Stomach smooth muscle (tissue), 2 donors: Measurements from ENCODE around the gene CSHL1.
A peak's percentile ranks its signal among the peaks of the same experiment; 100 is the strongest.

Experiments used
- H3K27ac ChIP-seq: one replicate; pipeline ENCODE4 v1.7.0; 2013; ENCODE audit warnings: mild to moderate bottlenecking, low read length, inconsistent platforms
- H3K27me3 ChIP-seq, 2 donors: one replicate each; pipeline ENCODE4 v1.7.0; 2013; ENCODE audit warnings: low read length in 2 of 2; ENCODE audit not compliant: insufficient read depth in 2 of 2, control insufficient read depth in 1 of 2
- H3K36me3 ChIP-seq, 2 donors: one replicate each; pipeline ENCODE4 v1.7.0; 2013; ENCODE audit warnings: low read length in 2 of 2; ENCODE audit not compliant: control insufficient read depth in 2 of 2, insufficient read depth in 2 of 2
- H3K4me1 ChIP-seq: one replicate; pipeline ENCODE4 v1.7.0; 2013; ENCODE audit warnings: low read length; ENCODE audit not compliant: control insufficient read depth, insufficient read depth
- H3K4me3 ChIP-seq, 2 donors: one replicate each; pipeline ENCODE4 v1.7.0; 2013; ENCODE audit warnings: low read length in 2 of 2
- H3K9ac ChIP-seq, 2 donors: one replicate each; pipeline ENCODE4 v1.7.0; 2013; ENCODE audit warnings: low read length in 2 of 2, mild to moderate bottlenecking in 1 of 2
- H3K9me3 ChIP-seq, 2 donors: one replicate each; pipeline ENCODE4 v1.7.0; 2013; ENCODE audit warnings: low read length in 2 of 2; ENCODE audit not compliant: control insufficient read depth in 2 of 2
- donor health status: healthy.
- donor health status: Pancreatic carcinoma.

The CSHL1 gene

GRCh38 chr17:63939401-63939800, 28.3 kb upstream of the CSHL1 start:
- H3K36me3 ChIP-seq = no peaks in the 10 kb centered on the region
- H3K4me1 ChIP-seq = no peaks in the 10 kb centered on the region
- no peak overlapping the region for H3K4me3 ChIP-seq
- no peaks in the 10 kb centered on the region for H3K9me3 ChIP-seq
- H3K9ac ChIP-seq = no peak overlapping the region
- H3K27ac ChIP-seq = no peak overlapping the region
- no peaks in the 10 kb centered on the region for H3K27me3 ChIP-seq

DNA sequence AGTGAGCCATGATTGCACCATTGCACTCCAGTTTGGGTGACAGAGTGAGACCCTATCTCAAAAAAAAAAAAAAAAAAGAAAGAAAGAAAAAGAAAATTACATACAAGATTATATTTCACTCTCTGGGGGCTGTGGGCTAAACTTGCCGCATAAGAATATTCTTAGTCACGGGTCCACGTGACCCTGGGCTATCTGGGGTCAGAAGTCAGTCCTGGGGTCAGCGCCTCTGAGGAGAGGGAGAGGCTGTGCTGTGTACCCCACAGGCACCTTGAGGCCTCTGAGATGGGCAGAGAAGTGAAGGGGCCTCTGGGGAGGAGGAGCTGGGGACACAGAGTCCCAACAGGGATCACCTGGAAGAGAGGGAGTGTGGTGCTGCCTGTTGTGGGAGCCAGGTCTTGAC, 26.9 kb upstream of the CSHL1 start:
- H3K9ac ChIP-seq = no peak overlapping the region
- no peaks in the 10 kb centered on the region for H3K9me3 ChIP-seq
- no peak overlapping the region for H3K27ac ChIP-seq
- no peaks in the 10 kb centered on the region for H3K27me3 ChIP-seq
- H3K4me3 ChIP-seq = no peak overlapping the region
- no peaks in the 10 kb centered on the region for H3K36me3 ChIP-seq
- no peaks in the 10 kb centered on the region for H3K4me1 ChIP-seq

DNA sequence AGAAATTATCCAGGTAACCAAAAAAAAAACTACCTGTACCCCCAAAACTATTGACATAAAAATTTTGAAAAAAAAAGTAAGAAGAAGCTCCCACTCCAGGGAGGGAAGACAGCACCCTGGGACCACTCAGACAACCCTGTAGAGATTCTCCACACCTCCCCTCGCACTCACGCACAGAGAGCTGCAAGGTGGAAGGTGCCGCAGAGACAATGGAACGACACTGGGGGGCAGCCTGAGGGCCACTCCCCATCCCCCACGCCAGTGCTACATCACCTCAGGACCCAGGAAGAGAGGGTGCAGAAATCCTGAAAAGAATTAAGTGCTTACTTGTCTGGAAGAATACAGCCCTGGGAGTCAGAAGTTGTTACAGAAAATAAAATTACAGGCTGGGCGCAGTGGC, 26.3 kb upstream of the CSHL1 start:
- H3K4me3 ChIP-seq = no peak overlapping the region
- no peaks in the 10 kb centered on the region for H3K9me3 ChIP-seq
- H3K27ac ChIP-seq = no peak overlapping the region
- H3K27me3 ChIP-seq = no peaks in the 10 kb centered on the region
- no peak overlapping the region for H3K9ac ChIP-seq
- H3K36me3 ChIP-seq = no peaks in the 10 kb centered on the region
- H3K4me1 ChIP-seq = no peaks in the 10 kb centered on the region

- Histone ChIP-seq H3K36me3 (no peaks in the 10 kb centered on the region), H3K27ac (no peak overlapping the region), H3K9me3 (no peaks in the 10 kb centered on the region), H3K4me1 (peaks cover 3% of the 10 kb centered on the region), H3K27me3 (no peaks in the 10 kb centered on the region), H3K9ac (no peak overlapping the region), H3K4me3 (no peak overlapping the region)
Observed at GRCh38 chr17:63934183-63935112, 23.4 kb upstream of the CSHL1 start.

DNA sequence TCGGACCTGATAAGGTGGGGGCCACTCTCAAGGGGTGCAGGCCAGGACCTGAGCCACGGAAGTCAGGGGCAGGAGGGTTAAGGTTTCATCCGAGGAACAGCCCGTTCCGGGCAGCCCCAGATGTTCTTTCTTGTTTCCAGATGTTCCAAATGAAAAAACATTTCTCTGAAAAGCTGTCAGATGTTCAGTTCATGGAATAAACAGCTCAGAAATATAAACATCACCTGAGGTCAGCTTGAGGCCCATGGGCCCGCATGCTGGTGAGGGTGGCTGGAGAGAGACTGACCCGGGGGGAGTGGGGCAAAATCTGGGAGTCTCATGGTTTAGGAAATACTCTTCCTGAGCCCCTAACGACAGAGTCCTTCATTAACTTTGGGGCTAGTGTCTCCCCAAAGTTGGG, 22.5 kb upstream of the CSHL1 start:
- Histone ChIP-seq H3K4me3 (no peak overlapping the region), H3K27ac (no peak overlapping the region), H3K4me1 (peaks cover 3% of the 10 kb centered on the region), H3K27me3 (no peaks in the 10 kb centered on the region), H3K9ac (no peak overlapping the region), H3K9me3 (no peaks in the 10 kb centered on the region), H3K36me3 (no peaks in the 10 kb centered on the region)

DNA sequence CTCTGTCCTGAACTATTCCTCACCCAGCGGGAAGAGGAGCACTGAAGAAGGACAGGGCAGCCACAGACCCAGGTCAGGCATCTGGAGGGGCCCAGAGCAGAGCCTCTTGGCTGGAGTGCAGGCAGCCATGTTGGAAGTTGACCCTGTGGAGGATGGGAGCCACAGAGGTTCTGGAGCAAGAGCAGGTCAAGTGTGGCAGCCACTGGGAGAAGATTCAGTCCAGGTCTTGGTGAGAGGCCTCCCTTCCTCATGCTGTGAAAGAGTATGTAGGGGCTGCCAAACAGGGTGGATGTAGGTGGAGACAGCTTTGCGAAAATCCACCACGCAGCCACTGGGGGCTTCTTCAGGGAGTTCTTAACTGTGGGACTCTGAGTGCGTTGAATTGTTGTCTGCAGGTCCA, 21.7 kb upstream of the CSHL1 start:
- Histone ChIP-seq H3K4me3 (no peak overlapping the region), H3K27me3 (no peaks in the 10 kb centered on the region), H3K36me3 (no peaks in the 10 kb centered on the region), H3K9me3 (no peaks in the 10 kb centered on the region), H3K27ac (no peak overlapping the region), H3K4me1 (peaks cover 3% of the 10 kb centered on the region), H3K9ac (no peak overlapping the region)

- H3K27ac ChIP-seq = no peak within 1 kb of the TSS
- H3K4me1 ChIP-seq = peaks cover 3% of the 10 kb centered on the region
- peak within 1 kb of the TSS in 1 of 2 donors; percentile 3 for H3K4me3 ChIP-seq
- no peak within 1 kb of the TSS for H3K9ac ChIP-seq
- H3K36me3 ChIP-seq = no peaks in the 10 kb centered on the region
- H3K27me3 ChIP-seq = no peaks in the 10 kb centered on the region
- H3K9me3 ChIP-seq = no peaks in the 10 kb centered on the region
Observed at GRCh38 chr17:63931981-63932561, 21.0 kb upstream of the CSHL1 start, which contains the start of gene CD79B. Gene CD79B, minus strand, starts transcription at chr17:63932331. Its CDS starts 70 bp downstream, at chr17:63932261.

GRCh38 chr17:63930951-63931575, 20.0 kb upstream of the CSHL1 start:
- Histone ChIP-seq H3K4me1 (peaks cover 3% of the 10 kb centered on the region), H3K9ac (no peak overlapping the region), H3K9me3 (no peaks in the 10 kb centered on the region), H3K36me3 (no peaks in the 10 kb centered on the region), H3K27ac (no peak overlapping the region), H3K4me3 (peak overlapping the region in 1 of 2 donors; percentile 3), H3K27me3 (no peaks in the 10 kb centered on the region)

GRCh38 chr17:63929860-63930766, 19.1 kb upstream of the CSHL1 start:
- Histone ChIP-seq H3K9me3 (no peaks in the 10 kb centered on the region), H3K27ac (no peak overlapping the region), H3K4me3 (no peak overlapping the region), H3K36me3 (no peaks in the 10 kb centered on the region), H3K9ac (no peak overlapping the region), H3K27me3 (no peaks in the 10 kb centered on the region), H3K4me1 (peaks cover 3% of the 10 kb centered on the region)

DNA sequence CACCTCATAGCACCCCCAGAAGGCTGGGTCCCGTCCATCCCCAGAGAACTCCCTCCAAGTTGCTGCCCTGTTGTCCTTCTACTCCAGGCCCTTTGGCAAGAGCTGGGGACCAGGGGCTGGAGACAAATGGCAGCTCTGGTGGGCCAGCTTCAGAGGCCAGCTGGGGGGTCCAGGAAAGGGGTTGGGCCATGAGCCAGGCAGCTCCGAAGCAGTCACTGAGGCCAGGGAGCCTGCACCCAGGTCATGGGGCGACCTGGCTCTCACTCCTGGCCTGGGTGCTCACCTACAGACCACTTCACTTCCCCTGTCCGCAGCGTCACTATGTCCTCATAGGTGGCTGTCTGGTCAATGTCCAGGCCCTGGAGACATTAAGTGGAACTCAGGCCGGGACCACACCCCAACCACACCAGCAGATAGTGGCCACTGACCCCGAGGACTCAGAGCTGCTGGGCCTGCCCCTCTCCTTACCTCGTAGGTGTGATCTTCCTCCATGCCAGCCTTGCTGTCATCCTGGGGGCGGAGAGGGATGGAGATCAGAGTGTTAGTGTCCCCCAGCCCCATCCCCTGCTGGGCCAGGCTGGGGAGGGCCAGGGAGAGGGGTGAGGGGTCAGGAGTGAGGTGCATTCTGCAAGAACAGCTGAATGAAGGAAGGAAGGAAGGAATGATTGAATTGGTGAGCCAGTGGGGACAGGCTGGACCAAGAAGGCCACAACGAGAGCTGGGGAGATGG, 18.1 kb upstream of the CSHL1 start:
- Histone ChIP-seq H3K9me3 (no peaks in the 10 kb centered on the region), H3K27me3 (no peaks in the 10 kb centered on the region), H3K4me3 (no peak overlapping the region), H3K4me1 (peaks cover 3% of the 10 kb centered on the region), H3K9ac (no peak overlapping the region), H3K27ac (no peak overlapping the region), H3K36me3 (no peaks in the 10 kb centered on the region)
